Activated CD8-positive, alpha-beta memory T cell treated with anti-CD3 and anti-CD28 coated beads, Interleukin-2, amount 50 U/mL, for 1 hour (primary cell): ENCODE measurements around the gene MYB.

Experiments used
- DNase-seq: peaks from one replicate; pipeline ENCODE4 v3.0.0-alpha.2; 2020; ENCODE audit errors: extremely low read depth

MYB gene

GRCh38 chr6:135250751-135251497, 69.8 kb downstream of the MYB start:
- no peak for DNase-seq

GRCh38 chr6:135251498-135252441, 70.7 kb downstream of the MYB start:
- no peak for DNase-seq

- DNase-seq = no peak
These were observed 73.4 kb downstream of the MYB start for GRCh38 chr6:135254471-135254870.

GRCh38 chr6:135256866-135257265, 75.8 kb downstream of the MYB start:
- no peak for DNase-seq

- DNase-seq = no peak
These were observed 76.7 kb downstream of the MYB start for GRCh38 chr6:135257631-135258405.

GRCh38 chr6:135258970-135259369, 77.9 kb downstream of the MYB start:
- no peak for DNase-seq

- DNase-seq = no peak
These were observed 79.5 kb downstream of the MYB start for GRCh38 chr6:135260612-135261011.

- DNase-seq = no peak
These were observed 81.0 kb downstream of the MYB start for GRCh38 chr6:135261872-135262725.

- DNase-seq = no peak
These were observed 84.2 kb downstream of the MYB start for GRCh38 chr6:135265278-135265677.

- no peak for DNase-seq
These were observed 85.6 kb downstream of the MYB start for GRCh38 chr6:135266675-135267074.

- DNase-seq = no peak
These were observed 86.0 kb downstream of the MYB start for GRCh38 chr6:135267085-135267484.

GRCh38 chr6:135268263-135268662, 87.2 kb downstream of the MYB start:
- DNase-seq = no peak

- DNase-seq = no peak
These were observed 87.6 kb downstream of the MYB start for GRCh38 chr6:135268740-135269139.
